Panc1 (cell line): ENCODE measurements around the gene DDAH1. TPM values are rescaled to one million over a fixed set of nuclear protein-coding genes. Genes with fewer than 3 reads are reported as not detected.

Experiments used
- ATAC-seq: fragments of 200-7000 bp; cut with Tn5 transposase; 2 replicates; pipeline ENCODE4 v1.9.1; 2020; ENCODE audit warnings: mild to moderate bottlenecking, moderate library complexity
- BruUV-seq: library from RNA; stranded (reverse); fragments of 400-500 nt; replicated peaks from 2 replicates; lab custom pipeline; 2021; lab: Mats Ljungman, UMichigan
- CTCF ChIA-PET: fragments of 300-600 bp; sonication (Branson Sonifier 250); formaldehyde crosslinking; loops from one replicate; lab custom pipeline; 2022; ENCODE audit warnings: antibody characterized with exemption; lab: Charles Lee
- POLR2A ChIA-PET: fragments of 300-600 bp; sonication (Branson Sonifier 250); formaldehyde crosslinking; loops from one replicate; lab custom pipeline; 2022; ENCODE audit warnings: antibody characterized with exemption; lab: Charles Lee
- DNase-seq: peaks from one replicate; pipeline ENCODE4 v3.0.0-alpha.2; 2010; ENCODE audit warnings: low read depth, low spot score
- H3K27ac ChIP-seq: 2 replicates; pipeline ENCODE4 v1.5.1; 2011; ENCODE audit warnings: mild to moderate bottlenecking, low read length, inconsistent platforms
- H3K27me3 ChIP-seq: fragments of 200-500 bp; sonication (Bioruptor generic); 2 replicates; pipeline ENCODE4 v1.6.0; 2014; ENCODE audit warnings: low read length, inconsistent platforms; ENCODE audit not compliant: control insufficient read depth, insufficient read depth
- H3K36me3 ChIP-seq: fragments of 200-500 bp; sonication (Bioruptor generic); 2 replicates; pipeline ENCODE4 v1.5.1; 2014; ENCODE audit warnings: inconsistent platforms, mild to moderate bottlenecking, low read length, moderate library complexity; ENCODE audit not compliant: control insufficient read depth, insufficient read depth
- H3K4me1 ChIP-seq: 2 replicates; pipeline ENCODE4 v1.5.1; 2011; ENCODE audit warnings: inconsistent platforms, mild to moderate bottlenecking, low read length, moderate library complexity; ENCODE audit not compliant: control insufficient read depth, insufficient read depth
- H3K4me3 ChIP-seq, 2 experiments: 2 replicates each; pipeline ENCODE4 v1.5.1; 2011 to 2012; ENCODE audit warnings: low read depth in 2 of 2, low read length in 2 of 2, mild to moderate bottlenecking in 2 of 2, inconsistent platforms in 1 of 2, moderate library complexity in 1 of 2
- H3K9me3 ChIP-seq: fragments of 200-500 bp; sonication (Bioruptor generic); 2 replicates; pipeline ENCODE4 v1.5.1; 2014; ENCODE audit warnings: low read depth, mild to moderate bottlenecking, inconsistent platforms, low read length, moderate library complexity; ENCODE audit not compliant: control insufficient read depth, insufficient read depth
- POLR2AphosphoS5 ChIP-seq: IDR thresholded peaks from 2 replicates; pipeline ENCODE4 v1.6.1; 2012; ENCODE audit warnings: mild to moderate bottlenecking, low read depth, low read length, moderate library complexity
- REST ChIP-seq, 2 experiments: IDR thresholded peaks; 2 replicates each; pipeline ENCODE4 v1.6.1; 2011 to 2012; ENCODE audit warnings: low read depth in 2 of 2, control low read depth in 1 of 2, low read length in 1 of 2, mild to moderate bottlenecking in 1 of 2, moderate library complexity in 1 of 2; ENCODE audit not compliant: insufficient read depth in 1 of 2
- SIN3A ChIP-seq: IDR thresholded peaks from 2 replicates; pipeline ENCODE4 v1.6.1; 2012; ENCODE audit warnings: low read depth, mild to moderate bottlenecking, low read length, moderate library complexity, borderline replicate concordance; ENCODE audit not compliant: insufficient read depth
- TCF7L2 ChIP-seq: IDR thresholded peaks from 2 replicates; pipeline ENCODE4 v1.6.1; 2011; ENCODE audit warnings: mild to moderate bottlenecking, low read depth, low read length, inconsistent platforms
- in situ Hi-C: cut with HindIII; loops from 2 replicates; pipeline ENCODE4 v1.10.0; 2016; ENCODE audit warnings: low sequenced_read_pairs, low pct_unique_long_range_greater_than_20kb
- intact Hi-C: fragments of 100-400 bp; cut with micrococcal nuclease; formaldehyde crosslinking; loops from one replicate; pipeline ENCODE4 v1.10.0; 2022; ENCODE audit not compliant: unreplicated experiment
- total RNA-seq: library from RNA; stranded (reverse); gene quantifications from one replicate; pipeline ENCODE4 v1.2.1, GENCODE V29; 2021; ENCODE audit not compliant: unreplicated experiment
- TF ChIP-seq, protein P1 (sequence below): fragments of 450-650 bp; IDR thresholded peaks from 2 replicates; pipeline ENCODE4 v1.5.1; 2017; ENCODE audit warnings: mild to moderate bottlenecking

DDAH1 gene
- total RNA-seq, 1 experiment from 2014 or later: 85.4 TPM

DNA sequence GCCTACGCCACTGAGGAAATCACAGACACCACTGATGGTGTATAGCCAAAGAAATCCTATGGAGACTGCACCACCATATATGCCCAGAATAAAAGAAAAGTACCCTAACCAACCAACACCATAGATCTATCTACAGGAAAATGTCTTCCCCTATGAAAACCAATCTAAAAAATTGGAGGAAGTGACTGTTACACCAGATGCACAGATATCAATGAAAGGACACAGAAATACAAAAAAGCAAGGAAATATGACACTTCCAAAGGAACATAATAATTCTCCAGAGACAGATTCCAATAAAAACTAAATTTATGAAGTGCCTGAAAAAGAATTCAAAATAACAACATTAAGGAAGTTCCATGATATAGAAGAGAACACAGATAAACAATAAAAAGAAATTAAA lies 131.8 kb downstream of the DDAH1 start:
- Histone ChIP-seq H3K36me3 (no peaks in the 10 kb centered on the region), H3K4me1 (peaks cover 32% of the 10 kb centered on the region), H3K9me3 (peaks cover 21% of the 10 kb centered on the region; the same call in 1 of the 2 replicates), H3K27me3 (no peaks in the 10 kb centered on the region), H3K4me3 (no peak overlapping the region), H3K27ac (no peak overlapping the region; the same call in 1 of the 2 replicates)
- POLR2A ChIA-PET: no interaction called here
- CTCF ChIA-PET: no interaction called here
- no TSS peak for BruUV-seq
- in situ Hi-C loops (no loop called here), intact Hi-C loops (no loop called here)
- DNase-seq (no peak), ATAC-seq (no peak)
- TF ChIP-seq POLR2AphosphoS5 (no peak), SIN3A (no peak), REST (IDR thresholded peaks at IDR 0.05; ENCODE audit: insufficient read depth in 1 of 2, low read depth in 2 of 2, low read length in 1 of 2) (no peak), TCF7L2 (no peak)
- TF ChIP-seq, protein P1, sequence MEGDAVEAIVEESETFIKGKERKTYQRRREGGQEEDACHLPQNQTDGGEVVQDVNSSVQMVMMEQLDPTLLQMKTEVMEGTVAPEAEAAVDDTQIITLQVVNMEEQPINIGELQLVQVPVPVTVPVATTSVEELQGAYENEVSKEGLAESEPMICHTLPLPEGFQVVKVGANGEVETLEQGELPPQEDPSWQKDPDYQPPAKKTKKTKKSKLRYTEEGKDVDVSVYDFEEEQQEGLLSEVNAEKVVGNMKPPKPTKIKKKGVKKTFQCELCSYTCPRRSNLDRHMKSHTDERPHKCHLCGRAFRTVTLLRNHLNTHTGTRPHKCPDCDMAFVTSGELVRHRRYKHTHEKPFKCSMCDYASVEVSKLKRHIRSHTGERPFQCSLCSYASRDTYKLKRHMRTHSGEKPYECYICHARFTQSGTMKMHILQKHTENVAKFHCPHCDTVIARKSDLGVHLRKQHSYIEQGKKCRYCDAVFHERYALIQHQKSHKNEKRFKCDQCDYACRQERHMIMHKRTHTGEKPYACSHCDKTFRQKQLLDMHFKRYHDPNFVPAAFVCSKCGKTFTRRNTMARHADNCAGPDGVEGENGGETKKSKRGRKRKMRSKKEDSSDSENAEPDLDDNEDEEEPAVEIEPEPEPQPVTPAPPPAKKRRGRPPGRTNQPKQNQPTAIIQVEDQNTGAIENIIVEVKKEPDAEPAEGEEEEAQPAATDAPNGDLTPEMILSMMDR: no peak

GRCh38 chr1:85332575-85332974 lies 132.4 kb downstream of the DDAH1 start:
- no peak for TF ChIP-seq SIN3A
- TF ChIP-seq, protein P1: no peak
- TF ChIP-seq TCF7L2: no peak
- no peak for TF ChIP-seq REST (IDR thresholded peaks at IDR 0.05; ENCODE audit: insufficient read depth in 1 of 2, low read depth in 2 of 2, low read length in 1 of 2)
- TF ChIP-seq POLR2AphosphoS5: no peak
- Histone ChIP-seq H3K27ac (peak overlapping the region; percentile 51; the same call in 1 of the 2 replicates), H3K9me3 (peaks cover 21% of the 10 kb centered on the region; the same call in 1 of the 2 replicates), H3K27me3 (no peaks in the 10 kb centered on the region), H3K36me3 (no peaks in the 10 kb centered on the region), H3K4me1 (peaks cover 33% of the 10 kb centered on the region), H3K4me3 (no peak overlapping the region)
- DNase-seq: no peak
- in situ Hi-C loops: no loop called here
- no TSS peak for BruUV-seq
- ChIA-PET CTCF (no interaction called here), POLR2A (no interaction called here)
- ATAC-seq: no peak
- intact Hi-C loops: no loop called here
